Stimulated activated CD8-positive, alpha-beta memory T cell treated with anti-CD3 and anti-CD28 coated beads, Interleukin-4, amount 100 ng/mL, for 24 hours (primary cell): ENCODE data around the gene CD69.

Experiments used
- DNase-seq: peaks from one replicate; pipeline ENCODE4 v3.0.0-alpha.2; 2020; ENCODE audit warnings: low read depth

CD69 gene

DNA sequence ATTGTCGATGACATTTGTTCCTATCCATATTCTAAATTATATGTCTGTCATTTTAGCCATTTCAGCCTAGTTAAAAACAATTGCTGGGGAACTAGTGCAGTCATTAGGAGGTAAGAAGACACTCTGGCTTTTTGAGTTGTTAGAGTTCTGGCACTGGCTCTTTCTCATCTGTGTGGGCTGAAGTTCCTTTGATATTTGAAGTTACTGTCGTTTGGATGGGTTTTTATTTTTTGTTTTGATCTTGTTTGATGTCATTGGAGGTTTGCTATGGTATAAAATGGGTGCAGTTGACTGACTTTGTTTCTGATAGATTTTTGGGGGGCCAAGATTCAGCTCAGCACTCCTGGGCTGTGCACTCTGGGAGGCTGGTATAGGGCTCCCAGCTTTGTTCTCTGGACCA, 20.7 kb upstream of the CD69 start:
- no peak for DNase-seq

- DNase-seq, result no peak
Measured at GRCh38 chr12:9779209-9779608, 18.5 kb upstream of the CD69 start.

- DNase-seq, result no peak
Measured at GRCh38 chr12:9776781-9777180, 16.1 kb upstream of the CD69 start.

GRCh38 chr12:9773216-9773877, 12.6 kb upstream of the CD69 start:
- no peak for DNase-seq

GRCh38 chr12:9763025-9763424, 2.3 kb upstream of the CD69 start:
- no peak for DNase-seq

- DNase-seq, result no peak
Measured at GRCh38 chr12:9762369-9762768, 1.7 kb upstream of the CD69 start.

- DNase-seq, result no peak
Measured at GRCh38 chr12:9761419-9761781, 699 bp upstream of the CD69 start.

DNA sequence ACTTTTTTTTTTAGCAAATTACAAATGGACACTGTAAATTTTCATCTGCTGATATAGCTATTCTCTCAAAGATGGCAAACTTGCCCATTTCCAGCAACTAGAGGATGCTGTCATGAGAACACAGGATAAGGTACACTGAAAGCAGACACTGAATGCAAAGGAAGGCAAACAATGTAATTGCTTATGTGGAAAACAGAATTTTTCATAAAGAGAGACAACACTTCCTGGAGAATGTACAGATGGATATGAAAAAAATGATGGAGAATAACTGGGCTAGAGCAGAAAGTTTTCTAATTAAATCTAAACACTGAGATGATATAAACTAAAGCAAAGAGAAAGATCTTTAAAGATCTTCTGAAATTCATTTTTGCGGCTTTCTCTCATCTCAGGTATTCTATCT, 581 bp downstream of the CD69 start:
- no peak for DNase-seq

DNA sequence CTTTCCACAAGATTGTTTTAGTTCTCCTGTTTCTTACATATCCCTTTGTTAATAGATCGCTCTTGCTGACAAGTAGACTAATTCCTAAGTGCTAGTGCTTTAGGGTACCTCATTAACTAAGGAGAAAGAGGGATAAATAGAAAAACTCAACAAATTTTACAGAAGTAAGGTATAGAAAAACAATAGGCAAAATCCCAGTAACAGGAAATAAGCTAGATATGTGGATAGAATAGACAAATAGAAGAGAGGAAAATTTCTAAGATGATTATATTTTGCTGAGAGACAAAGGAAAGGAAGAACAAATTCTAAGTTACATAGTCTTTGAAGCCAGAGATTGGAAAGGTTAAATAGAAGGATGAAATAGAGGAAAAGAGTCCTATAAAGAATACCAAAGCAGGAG, 1.0 kb downstream of the CD69 start:
- no peak for DNase-seq

- no peak for DNase-seq
Measured at GRCh38 chr12:9758119-9758518, 2.6 kb downstream of the CD69 start.

GRCh38 chr12:9757433-9758025, 3.2 kb downstream of the CD69 start:
- no peak for DNase-seq

GRCh38 chr12:9756706-9757105, 4.0 kb downstream of the CD69 start:
- no peak for DNase-seq

- DNase-seq, result no peak
Measured at GRCh38 chr12:9756170-9756569, 4.5 kb downstream of the CD69 start.

- no peak for DNase-seq
Measured at GRCh38 chr12:9755567-9755966, 5.1 kb downstream of the CD69 start.

GRCh38 chr12:9755035-9755434, 5.7 kb downstream of the CD69 start:
- no peak for DNase-seq

DNA sequence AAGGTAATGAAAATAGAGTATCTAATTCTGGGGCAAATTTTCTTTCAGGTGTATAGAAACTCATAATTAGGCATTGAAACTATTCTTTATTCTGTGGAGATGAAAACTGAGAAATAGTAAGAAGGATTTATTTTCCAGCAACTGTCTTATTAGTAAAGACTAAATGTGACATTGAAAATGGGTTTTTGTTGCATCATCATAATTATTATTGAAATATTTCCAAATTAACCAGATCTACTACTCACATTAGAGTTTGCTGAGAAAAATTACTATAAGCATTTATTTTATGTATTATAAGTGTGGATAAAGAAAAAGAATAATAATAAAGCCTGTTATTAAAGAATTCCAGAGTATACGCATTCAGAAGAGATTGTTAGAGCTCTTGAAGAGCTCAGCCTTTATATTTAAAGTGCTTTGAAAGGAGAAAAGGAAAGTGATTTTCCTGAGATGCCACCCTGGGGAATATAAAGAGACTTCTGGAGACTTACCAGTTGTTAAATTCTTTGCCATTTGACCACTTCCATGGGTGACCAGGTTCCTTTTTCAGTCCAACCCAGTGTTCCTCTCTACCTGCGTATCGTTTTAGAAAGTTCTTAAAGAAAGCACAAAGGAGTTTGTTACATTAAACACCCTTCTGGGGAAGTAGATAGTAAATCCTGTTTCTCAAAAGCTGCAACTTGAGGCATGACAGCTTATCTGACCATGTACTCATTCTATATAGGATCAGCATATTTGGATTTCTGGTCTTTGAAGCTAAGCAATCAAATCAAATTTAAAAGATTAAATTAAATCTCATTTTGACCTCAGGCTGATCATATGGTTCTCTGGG, 6.4 kb downstream of the CD69 start:
- DNase-seq, result no peak

DNA sequence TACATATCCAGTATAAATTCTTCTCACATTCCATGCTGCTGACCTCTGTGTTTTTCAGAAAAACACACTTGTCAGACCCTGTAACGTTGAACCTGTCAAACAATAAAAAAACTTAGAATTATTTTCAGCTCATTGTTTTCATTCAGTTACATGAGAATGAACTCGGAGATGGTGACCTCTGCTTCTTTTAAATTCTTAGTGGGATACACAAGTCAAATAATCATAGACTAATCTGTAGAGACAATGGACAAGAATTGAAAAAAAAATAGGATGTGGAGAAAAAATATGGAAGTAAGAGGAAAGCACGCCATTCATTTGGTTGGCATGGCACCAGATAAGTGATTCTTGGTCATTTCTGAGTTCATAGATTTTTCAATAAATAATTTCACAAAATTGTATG, 7.2 kb downstream of the CD69 start:
- no peak for DNase-seq

DNA sequence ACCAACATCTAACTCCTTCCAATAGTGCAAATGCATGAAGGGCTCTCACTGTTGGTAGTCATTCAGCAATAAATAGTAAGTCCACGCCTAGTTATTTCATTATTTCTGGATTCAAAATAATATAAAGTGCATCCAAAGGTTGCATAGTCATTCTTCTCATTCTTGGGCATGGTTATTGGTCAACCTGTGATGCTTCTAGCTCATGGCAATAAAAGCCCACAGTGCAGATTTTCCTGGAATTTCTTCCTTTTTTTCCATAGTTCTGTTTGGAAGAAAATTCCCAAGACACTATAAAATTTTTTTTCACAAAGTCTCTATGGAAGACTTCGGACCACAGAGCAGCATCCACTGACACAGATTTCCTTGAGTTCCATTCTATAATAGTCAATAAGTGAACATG, 7.6 kb downstream of the CD69 start:
- DNase-seq, result no peak

GRCh38 chr12:9752145-9752933, 8.4 kb downstream of the CD69 start:
- no peak for DNase-seq

- no peak for DNase-seq
Measured at GRCh38 chr12:9751204-9752144, 9.2 kb downstream of the CD69 start.
